Stimulated activated naive CD8-positive, alpha-beta T cell treated with anti-CD3 and anti-CD28 coated beads, Interleukin-15, amount 100 ng/mL, for 72 hours (primary cell): ENCODE data around the gene ARIH1.

Source experiments
- ATAC-seq: fragments of 150-1000 bp; cut with Tn5 transposase; 2 replicates; pipeline ENCODE4 v1.10.0; 2021; ENCODE audit warnings: mild to moderate bottlenecking, moderate library complexity
- DNase-seq, 2 donors: peaks; one replicate each; pipeline ENCODE4 v3.0.0; 2021 to 2022
- H3K27ac Mint-ChIP-seq, 2 donors: one replicate each; pipeline ENCODE4 v1.8.0; 2022; ENCODE audit warnings: mild to moderate bottlenecking in 2 of 2, mixed read lengths in 2 of 2, moderate library complexity in 2 of 2
- H3K27me3 Mint-ChIP-seq: one replicate; pipeline ENCODE4 v1.8.0; 2022; ENCODE audit warnings: mixed read lengths
- H3K4me1 Mint-ChIP-seq: one replicate; pipeline ENCODE4 v1.8.0; 2022; ENCODE audit warnings: mild to moderate bottlenecking, mixed read lengths
- H3K4me3 Mint-ChIP-seq, 2 donors: one replicate each; pipeline ENCODE4 v1.8.0; 2022; ENCODE audit warnings: mild to moderate bottlenecking in 2 of 2, mixed read lengths in 2 of 2, moderate library complexity in 1 of 2
- H3K9me3 Mint-ChIP-seq, 2 donors: one replicate each; pipeline ENCODE4 v1.8.0; 2022; ENCODE audit warnings: mixed read lengths in 2 of 2

Gene ARIH1

GRCh38 chr15:72503147-72503546, 29.0 kb downstream of the ARIH1 start:
- Mint-ChIP-seq H3K27ac (no peak overlapping the region), H3K4me3 (no peak overlapping the region), H3K27me3 (no peaks in the 10 kb centered on the region), H3K4me1 (peaks cover 41% of the 10 kb centered on the region), H3K9me3 (no peaks in the 10 kb centered on the region)
- DNase-seq (no peak), ATAC-seq (no peak)

- no peaks in the 10 kb centered on the region for H3K27me3 Mint-ChIP-seq
- no peaks in the 10 kb centered on the region for H3K9me3 Mint-ChIP-seq
- peaks cover 46% of the 10 kb centered on the region for H3K4me1 Mint-ChIP-seq
- ATAC-seq (no peak), DNase-seq (no peak)
- no peak overlapping the region for H3K27ac Mint-ChIP-seq
- H3K4me3 Mint-ChIP-seq = no peak overlapping the region
Observed at GRCh38 chr15:72507402-72508092, 33.4 kb downstream of the ARIH1 start.

GRCh38 chr15:72509484-72509883, 35.4 kb downstream of the ARIH1 start:
- H3K27me3 Mint-ChIP-seq = no peaks in the 10 kb centered on the region
- H3K4me3 Mint-ChIP-seq = no peak overlapping the region
- DNase-seq = no peak
- ATAC-seq = no peak
- H3K9me3 Mint-ChIP-seq = no peaks in the 10 kb centered on the region
- peaks cover 43% of the 10 kb centered on the region for H3K4me1 Mint-ChIP-seq
- peak overlapping the region in 1 of 2 donors; percentile 54 for H3K27ac Mint-ChIP-seq

- DNase-seq (no peak), ATAC-seq (no peak)
- Mint-ChIP-seq H3K27ac (no peak overlapping the region), H3K9me3 (no peaks in the 10 kb centered on the region), H3K27me3 (no peaks in the 10 kb centered on the region), H3K4me3 (no peak overlapping the region), H3K4me1 (peaks cover 58% of the 10 kb centered on the region)
Observed at GRCh38 chr15:72511536-72511935, 37.4 kb downstream of the ARIH1 start.

- no peak for ATAC-seq
- peaks cover 69% of the 10 kb centered on the region for H3K4me1 Mint-ChIP-seq
- no peaks in the 10 kb centered on the region for H3K9me3 Mint-ChIP-seq
- H3K27me3 Mint-ChIP-seq = no peaks in the 10 kb centered on the region
- no peak overlapping the region for H3K27ac Mint-ChIP-seq
- no peak overlapping the region for H3K4me3 Mint-ChIP-seq
- DNase-seq = no peak
Observed at GRCh38 chr15:72515591-72516389, 41.7 kb downstream of the ARIH1 start.

- Mint-ChIP-seq H3K27ac (no peak overlapping the region), H3K27me3 (no peaks in the 10 kb centered on the region), H3K4me3 (no peak overlapping the region), H3K4me1 (peaks cover 69% of the 10 kb centered on the region), H3K9me3 (no peaks in the 10 kb centered on the region)
- DNase-seq (no peak), ATAC-seq (no peak)
Observed at GRCh38 chr15:72516777-72517176, 42.6 kb downstream of the ARIH1 start.

GRCh38 chr15:72521682-72522081, 47.6 kb downstream of the ARIH1 start:
- no peaks in the 10 kb centered on the region for H3K9me3 Mint-ChIP-seq
- peaks cover 33% of the 10 kb centered on the region for H3K4me1 Mint-ChIP-seq
- DNase-seq (no peak), ATAC-seq (no peak)
- no peak overlapping the region for H3K4me3 Mint-ChIP-seq
- H3K27me3 Mint-ChIP-seq = no peaks in the 10 kb centered on the region
- H3K27ac Mint-ChIP-seq = no peak overlapping the region

GRCh38 chr15:72532991-72533601, 59.0 kb downstream of the ARIH1 start:
- Mint-ChIP-seq H3K9me3 (no peaks in the 10 kb centered on the region), H3K4me3 (no peak overlapping the region), H3K27me3 (no peaks in the 10 kb centered on the region), H3K4me1 (peaks cover 37% of the 10 kb centered on the region), H3K27ac (no peak overlapping the region)
- ATAC-seq (no peak), DNase-seq (peak in 1 of 2 donors; percentile 17)

- ATAC-seq = peak; percentile 65
- Mint-ChIP-seq H3K9me3 (peaks cover 5 to 6% of the 10 kb centered on the region in 2 donors), H3K4me1 (peaks cover 35% of the 10 kb centered on the region), H3K27me3 (no peaks in the 10 kb centered on the region), H3K4me3 (no peak overlapping the region), H3K27ac (no peak overlapping the region)
- peak in 1 of 2 donors; percentile 5 for DNase-seq
Observed at GRCh38 chr15:72534523-72534922, 60.4 kb downstream of the ARIH1 start.

- Mint-ChIP-seq H3K4me1 (peaks cover 21% of the 10 kb centered on the region), H3K9me3 (peaks cover 6 to 13% of the 10 kb centered on the region in 2 donors), H3K27me3 (no peaks in the 10 kb centered on the region), H3K27ac (no peak overlapping the region), H3K4me3 (no peak overlapping the region)
- DNase-seq (no peak), ATAC-seq (no peak)
Observed at GRCh38 chr15:72535911-72536310, 61.8 kb downstream of the ARIH1 start.

GRCh38 chr15:72536506-72536905, 62.4 kb downstream of the ARIH1 start:
- no peaks in the 10 kb centered on the region for H3K27me3 Mint-ChIP-seq
- no peak overlapping the region for H3K27ac Mint-ChIP-seq
- no peak for DNase-seq
- H3K9me3 Mint-ChIP-seq = peaks cover 6 to 15% of the 10 kb centered on the region in 2 donors
- no peak overlapping the region for H3K4me3 Mint-ChIP-seq
- no peak for ATAC-seq
- peaks cover 21% of the 10 kb centered on the region for H3K4me1 Mint-ChIP-seq

GRCh38 chr15:72538931-72539330, 64.8 kb downstream of the ARIH1 start:
- no peak overlapping the region for H3K27ac Mint-ChIP-seq
- peaks cover 6 to 15% of the 10 kb centered on the region in 2 donors for H3K9me3 Mint-ChIP-seq
- ATAC-seq (no peak), DNase-seq (no peak)
- H3K4me3 Mint-ChIP-seq = no peak overlapping the region
- peaks cover 15% of the 10 kb centered on the region for H3K4me1 Mint-ChIP-seq
- no peaks in the 10 kb centered on the region for H3K27me3 Mint-ChIP-seq

- Mint-ChIP-seq H3K4me3 (no peak overlapping the region), H3K4me1 (no peaks in the 10 kb centered on the region), H3K9me3 (peaks cover 6 to 15% of the 10 kb centered on the region in 2 donors), H3K27me3 (no peaks in the 10 kb centered on the region), H3K27ac (no peak overlapping the region)
- no peak for ATAC-seq
- DNase-seq = no peak
Observed at GRCh38 chr15:72540606-72541237, 66.6 kb downstream of the ARIH1 start.

- Mint-ChIP-seq H3K27ac (no peak overlapping the region), H3K27me3 (no peaks in the 10 kb centered on the region), H3K9me3 (peaks cover 6 to 15% of the 10 kb centered on the region in 2 donors), H3K4me1 (peaks cover 5% of the 10 kb centered on the region), H3K4me3 (no peak overlapping the region)
- DNase-seq (no peak), ATAC-seq (no peak)
Observed at GRCh38 chr15:72541674-72542073, 67.5 kb downstream of the ARIH1 start.

- H3K4me3 Mint-ChIP-seq = no peak overlapping the region
Observed at GRCh38 chr15:72545156-72545555, 71.0 kb downstream of the ARIH1 start.

More at GRCh38 chr15:72545156-72545555, 71.0 kb downstream of the ARIH1 start:
- Mint-ChIP-seq H3K4me1 (peaks cover 5% of the 10 kb centered on the region), H3K27ac (no peak overlapping the region), H3K9me3 (peaks cover 0 to 7% of the 10 kb centered on the region in 2 donors), H3K27me3 (no peaks in the 10 kb centered on the region)
- ATAC-seq (no peak), DNase-seq (no peak)
